Thyroid gland (tissue), 4 donors: ENCODE data around the gene YAP1. TPM values are rescaled to one million over a fixed set of nuclear protein-coding genes. Genes with fewer than 3 reads are reported as not detected.
A peak's percentile ranks its signal among the peaks of the same experiment; 100 is the strongest.

Experiments used
- DNase-seq, 2 donors: peaks; one replicate each; pipeline ENCODE4 v3.0.0-alpha.2; 2019
- H3K27ac ChIP-seq, 3 donors: fragments of 200-600 bp; sonication (generic); 1 replicate in 2 of 3; 2 replicates in 1 of 3; pipeline ENCODE4 v1.5.1; 2016 to 2019; ENCODE audit warnings: mild to moderate bottlenecking in 1 of 3, moderate library complexity in 1 of 3
- H3K27me3 ChIP-seq: fragments of 200-600 bp; sonication (generic); one replicate; pipeline ENCODE4 v1.5.1; 2019
- H3K36me3 ChIP-seq, 2 donors: fragments of 200-600 bp; sonication (generic); one replicate each; pipeline ENCODE4 v1.5.1; 2016 to 2019
- H3K4me1 ChIP-seq, 2 donors: fragments of 200-600 bp; sonication (generic); one replicate each; pipeline ENCODE4 v1.5.1; 2017 to 2019
- H3K4me3 ChIP-seq, 3 donors: fragments of 200-600 bp; sonication (generic); replicated peaks in 1 of 3; 1 replicate in 2 of 3; 2 replicates in 1 of 3; pipeline ENCODE4 v1.5.1; 2016; ENCODE audit warnings: mild to moderate bottlenecking in 1 of 3
- H3K9me3 ChIP-seq: fragments of 200-600 bp; sonication (generic); one replicate; pipeline ENCODE4 v1.5.1; 2017
- POLR2A ChIP-seq, 2 donors: fragments of 450-650 bp; IDR thresholded peaks; one replicate each; pipeline ENCODE4 v1.6.1; 2017; ENCODE audit warnings: antibody characterized with exemption in 2 of 2, mild to moderate bottlenecking in 2 of 2, moderate library complexity in 1 of 2
- WGBS, 2 donors: methylation state at CpG; one replicate each; pipeline ENCODE4 v1.1.5; 2017; 5-methylcytosine and 5-hydroxymethylcytosine counted together
- intact Hi-C: fragments of 100-400 bp; cut with DNase I; formaldehyde crosslinking; loops from one replicate; pipeline ENCODE4 v1.15.1; 2023
- total RNA-seq, 4 donors: library from RNA; depleted of rRNA; stranded (reverse); fragments of >200 nt; gene quantifications; one replicate each; pipeline ENCODE4 v1.2.3, GENCODE V29; 2016
- TF ChIP-seq, protein P1 (sequence below), 6 experiments: fragments of 200-600 bp in 3 of 6; fragments of 450-650 bp in 3 of 6; sonication (generic) in 3 of 6; IDR thresholded peaks; one replicate each; pipeline ENCODE4 v1.5.1; 2016 to 2019; ENCODE audit warnings: antibody characterized with exemption in 6 of 6, mild to moderate bottlenecking in 2 of 6, inconsistent platforms in 1 of 6, moderate library complexity in 1 of 6

The YAP1 gene
- total RNA-seq, 4 donors from 2014 or later = 162 to 202 (median 176) TPM

- no peaks in the 10 kb centered on the region for H3K27me3 ChIP-seq
- no peaks in the 10 kb centered on the region for H3K9me3 ChIP-seq
- H3K4me1 ChIP-seq = peaks cover 3 to 4% of the 10 kb centered on the region in 2 donors
- no peaks in the 10 kb centered on the region for H3K36me3 ChIP-seq
- intact Hi-C loops = no loop called here
- TF ChIP-seq, protein P1, sequence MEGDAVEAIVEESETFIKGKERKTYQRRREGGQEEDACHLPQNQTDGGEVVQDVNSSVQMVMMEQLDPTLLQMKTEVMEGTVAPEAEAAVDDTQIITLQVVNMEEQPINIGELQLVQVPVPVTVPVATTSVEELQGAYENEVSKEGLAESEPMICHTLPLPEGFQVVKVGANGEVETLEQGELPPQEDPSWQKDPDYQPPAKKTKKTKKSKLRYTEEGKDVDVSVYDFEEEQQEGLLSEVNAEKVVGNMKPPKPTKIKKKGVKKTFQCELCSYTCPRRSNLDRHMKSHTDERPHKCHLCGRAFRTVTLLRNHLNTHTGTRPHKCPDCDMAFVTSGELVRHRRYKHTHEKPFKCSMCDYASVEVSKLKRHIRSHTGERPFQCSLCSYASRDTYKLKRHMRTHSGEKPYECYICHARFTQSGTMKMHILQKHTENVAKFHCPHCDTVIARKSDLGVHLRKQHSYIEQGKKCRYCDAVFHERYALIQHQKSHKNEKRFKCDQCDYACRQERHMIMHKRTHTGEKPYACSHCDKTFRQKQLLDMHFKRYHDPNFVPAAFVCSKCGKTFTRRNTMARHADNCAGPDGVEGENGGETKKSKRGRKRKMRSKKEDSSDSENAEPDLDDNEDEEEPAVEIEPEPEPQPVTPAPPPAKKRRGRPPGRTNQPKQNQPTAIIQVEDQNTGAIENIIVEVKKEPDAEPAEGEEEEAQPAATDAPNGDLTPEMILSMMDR (IDR thresholded peaks at IDR 0.05) = no peak
- no peak for TF ChIP-seq POLR2A (IDR thresholded peaks at IDR 0.05)
- H3K27ac ChIP-seq = no peak overlapping the region
- no peak for DNase-seq
- 86 to 87% methylated on average over 10 of the region's 10 CpGs for WGBS, 2 donors
- H3K4me3 ChIP-seq = no peak overlapping the region
These were observed 162.0 kb downstream of the YAP1 start for GRCh38 chr11:102272047-102272824.

GRCh38 chr11:102274628-102275027 is 164.4 kb downstream of the YAP1 start:
- Histone ChIP-seq H3K9me3 (no peaks in the 10 kb centered on the region), H3K36me3 (no peaks in the 10 kb centered on the region), H3K27ac (no peak overlapping the region), H3K27me3 (no peaks in the 10 kb centered on the region), H3K4me1 (no peaks in the 10 kb centered on the region), H3K4me3 (no peak overlapping the region)
- no peak for DNase-seq
- intact Hi-C loops = no loop called here
- 93 to 96% methylated on average over 3 of the region's 3 CpGs for WGBS, 2 donors
- no peak for TF ChIP-seq POLR2A (IDR thresholded peaks at IDR 0.05)
- TF ChIP-seq, protein P1 (IDR thresholded peaks at IDR 0.05) = no peak

- TF ChIP-seq, protein P1 (IDR thresholded peaks at IDR 0.05) = no peak
- no peak for TF ChIP-seq POLR2A (IDR thresholded peaks at IDR 0.05)
- 74 to 78% methylated on average over 4 of the region's 4 CpGs for WGBS, 2 donors
- intact Hi-C loops = no loop called here
- Histone ChIP-seq H3K27me3 (no peaks in the 10 kb centered on the region), H3K9me3 (no peaks in the 10 kb centered on the region), H3K36me3 (no peaks in the 10 kb centered on the region), H3K4me3 (no peak overlapping the region), H3K27ac (no peak overlapping the region), H3K4me1 (no peaks in the 10 kb centered on the region)
- no peak for DNase-seq
These were observed 166.1 kb downstream of the YAP1 start for GRCh38 chr11:102276362-102276761.

DNA sequence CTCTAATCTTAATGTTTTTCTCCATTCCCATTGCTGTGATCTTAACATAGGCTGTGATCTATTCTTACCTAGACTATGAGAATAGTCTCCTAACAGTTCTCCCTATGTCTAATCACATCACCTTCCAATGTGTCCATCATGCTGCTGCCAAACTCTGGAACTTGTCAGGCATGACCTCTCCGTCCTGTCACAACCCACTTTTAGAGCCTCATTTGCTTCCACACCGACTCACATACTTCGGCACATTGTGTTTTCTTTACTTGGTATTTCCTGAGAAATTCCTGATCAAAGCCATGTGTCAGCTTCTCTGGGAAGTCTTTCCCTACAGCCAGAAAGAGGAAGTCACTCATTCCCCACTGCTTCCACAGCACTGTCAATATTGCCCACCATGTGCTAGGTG is 166.5 kb downstream of the YAP1 start:
- TF ChIP-seq, protein P1 (IDR thresholded peaks at IDR 0.05) = no peak
- TF ChIP-seq POLR2A (IDR thresholded peaks at IDR 0.05) = no peak
- H3K27ac ChIP-seq = no peak overlapping the region
- no peak for DNase-seq
- H3K27me3 ChIP-seq = no peaks in the 10 kb centered on the region
- no peak overlapping the region for H3K4me3 ChIP-seq
- intact Hi-C loops = no loop called here
- no peaks in the 10 kb centered on the region for H3K36me3 ChIP-seq
- no peaks in the 10 kb centered on the region for H3K9me3 ChIP-seq
- WGBS, 2 donors = 35 to 47% methylated on average over 3 of the region's 3 CpGs
- H3K4me1 ChIP-seq = no peaks in the 10 kb centered on the region

DNA sequence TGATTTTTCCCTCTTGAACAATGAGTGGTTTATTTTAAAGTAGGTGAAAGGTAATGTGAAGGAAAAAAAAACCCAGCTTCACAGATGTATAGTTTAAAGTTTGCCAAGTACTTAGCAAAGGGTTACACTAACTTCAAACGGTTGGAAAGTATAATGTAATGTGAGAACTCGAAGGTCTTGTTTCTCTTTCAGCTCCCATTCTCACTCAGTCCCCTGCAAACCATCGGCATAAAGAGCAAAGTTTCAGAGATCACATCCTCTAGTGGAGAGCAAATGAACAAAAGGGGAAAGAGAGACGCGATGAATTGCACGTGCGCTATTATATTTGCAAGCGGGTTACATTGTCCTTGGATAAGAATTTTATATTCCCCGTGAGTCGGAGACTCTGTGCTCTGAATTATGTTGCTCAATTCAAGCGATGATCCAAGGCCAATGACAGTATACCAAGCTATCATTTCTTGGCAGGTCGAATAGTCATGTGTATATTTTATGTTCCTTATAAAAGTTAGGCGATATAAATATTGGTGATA is 169.5 kb downstream of the YAP1 start:
- no peaks in the 10 kb centered on the region for H3K27me3 ChIP-seq
- 12 to 13% methylated on average over 13 of the region's 13 CpGs for WGBS, 2 donors
- H3K4me3 ChIP-seq = no peak overlapping the region
- TF ChIP-seq, protein P1 (IDR thresholded peaks at IDR 0.05) = peak in 2 of 6 experiments; percentile 16 to 20
- TF ChIP-seq POLR2A (IDR thresholded peaks at IDR 0.05) = no peak
- no peaks in the 10 kb centered on the region for H3K36me3 ChIP-seq
- intact Hi-C loops = no loop called here
- no peaks in the 10 kb centered on the region for H3K4me1 ChIP-seq
- no peaks in the 10 kb centered on the region for H3K9me3 ChIP-seq
- H3K27ac ChIP-seq = no peak overlapping the region
- DNase-seq = no peak
